ENCODE data around the gene CARHSP1.
A peak's percentile ranks its signal among the peaks of the same experiment; 100 is the strongest.

The CARHSP1 gene

GRCh38 chr16:8831450-8831849 lies 37.4 kb downstream of the CARHSP1 start:
- peak overlapping the region; percentile 72 to 96 (median 88) for H3K4me2 ChIP-seq

DNA sequence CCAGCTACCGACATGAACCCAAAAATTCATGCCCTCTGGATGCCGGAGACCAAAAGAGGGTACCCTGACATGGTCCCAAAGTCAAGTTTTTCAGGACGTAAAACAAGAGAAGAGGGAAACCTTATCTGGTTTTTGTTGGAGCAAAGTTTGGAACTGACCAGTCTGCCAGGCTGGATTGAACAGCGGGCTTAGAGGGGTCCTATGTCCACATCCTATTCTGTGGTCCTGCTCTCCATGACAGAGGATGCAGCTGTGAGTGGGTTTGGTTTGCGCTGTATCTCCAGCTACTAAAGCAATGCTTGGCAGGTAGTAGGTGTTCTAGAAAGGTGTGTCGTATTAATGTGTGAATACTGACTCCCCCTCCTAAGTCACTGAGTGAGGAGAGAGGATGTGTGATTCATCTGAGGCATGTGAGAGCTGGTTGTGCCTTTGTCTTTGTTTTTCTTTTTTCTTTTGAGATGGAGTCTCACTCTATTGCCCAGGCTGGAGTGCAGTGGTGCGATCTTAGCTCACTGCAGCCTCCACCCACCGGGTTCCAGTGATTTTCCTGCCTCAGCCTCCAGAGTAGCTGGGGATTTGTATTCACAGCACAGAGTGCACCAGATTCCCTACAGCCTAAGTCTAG lies 40.2 kb downstream of the CARHSP1 start:
- peak overlapping the region in 6 of 11 experiments; percentile 1 to 88 (median 30); a peak in 8 of 22 replicates for H3K4me2 ChIP-seq
- no peaks in the 10 kb centered on the region for H3K27me3 ChIP-seq
- H3K36me3 ChIP-seq: peaks cover 49 to 83% (median 64%) of the 10 kb centered on the region in 11 experiments
- H3K4me1 ChIP-seq: peaks cover 33 to 62% (median 55%) of the 10 kb centered on the region in 10 experiments
- H3K27ac ChIP-seq: 0 out of 22 replicates have a peak overlapping the region, but pooled peaks of 2 of the 11 experiments have one; percentile 3 to 25
- H3K4me3 ChIP-seq: no peak overlapping the region
- H4K20me1 ChIP-seq: peaks cover 3 to 75% (median 40%) of the 10 kb centered on the region in 11 experiments; a peak in 17 of 22 replicates
- H3K9me3 ChIP-seq (replicated peaks in 1 of 11): no peaks in the 10 kb centered on the region
- peak overlapping the region in 1 of 11 experiments; percentile 8; a peak in 2 of 22 replicates for H3K9ac ChIP-seq
- no peak for TF ChIP-seq Cebpa-rat (IDR thresholded peaks at IDR 0.05)

More at GRCh38 chr16:8831450-8831849, 37.4 kb downstream of the CARHSP1 start:
- Histone ChIP-seq H3K9me3 (replicated peaks in 1 of 11) (no peaks in the 10 kb centered on the region), H3K4me3 (peak overlapping the region in 7 of 10 experiments; percentile 7 to 55 (median 32); a peak in 8 of 20 replicates), H4K20me1 (peaks cover 3 to 75% (median 40%) of the 10 kb centered on the region in 11 experiments; a peak in 17 of 22 replicates), H3K4me1 (peaks cover 36 to 79% (median 67%) of the 10 kb centered on the region in 10 experiments), H3K27ac (peak overlapping the region in 9 of 11 experiments; percentile 72 to 89 (median 83); a peak in 18 of 22 replicates), H3K36me3 (peaks cover 23 to 55% (median 43%) of the 10 kb centered on the region in 11 experiments), H3K9ac (peak overlapping the region; percentile 10 to 79 (median 73); a peak in 20 of 22 replicates), H3K27me3 (no peaks in the 10 kb centered on the region)
- TF ChIP-seq Cebpa-rat (IDR thresholded peaks at IDR 0.05): no peak

DNA sequence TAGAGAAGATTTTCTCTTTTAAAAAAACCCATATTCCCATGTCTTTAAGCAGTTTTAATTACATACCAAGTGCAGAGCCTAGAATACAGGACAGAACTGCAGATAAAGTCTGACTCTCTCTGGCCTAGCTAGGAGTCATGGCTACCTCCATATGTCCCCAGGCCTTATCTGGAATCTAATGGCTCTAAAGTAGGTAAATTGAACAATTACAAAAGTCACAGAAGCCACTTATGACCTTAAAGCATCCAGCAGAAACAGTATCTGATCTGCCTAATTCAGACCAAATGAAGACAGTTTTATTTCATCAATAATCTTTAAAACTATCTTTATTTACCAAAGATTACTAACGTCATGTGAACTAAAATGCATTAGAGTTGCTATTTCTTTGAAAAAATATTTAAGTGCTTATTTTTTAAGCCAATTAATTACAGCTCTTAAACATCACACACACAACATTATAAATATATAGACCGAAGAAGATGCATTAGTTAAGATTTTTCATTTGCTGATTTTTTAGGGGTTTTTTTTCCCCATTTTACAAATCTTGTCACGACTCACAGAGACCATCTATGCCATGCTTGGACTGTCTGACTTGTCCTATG lies 42.4 kb downstream of the CARHSP1 start:
- no peak for TF ChIP-seq Cebpa-rat (IDR thresholded peaks at IDR 0.05)
- no peaks in the 10 kb centered on the region for H3K9me3 ChIP-seq (replicated peaks in 1 of 11)
- no peaks in the 10 kb centered on the region for H3K27me3 ChIP-seq
- peaks cover 3 to 81% (median 33%) of the 10 kb centered on the region in 11 experiments; a peak in 18 of 22 replicates for H4K20me1 ChIP-seq
- no peak overlapping the region for H3K9ac ChIP-seq
- peaks cover 66 to 96% (median 86%) of the 10 kb centered on the region in 11 experiments for H3K36me3 ChIP-seq
- no peak overlapping the region for H3K4me3 ChIP-seq
- H3K4me1 ChIP-seq: peaks cover 10 to 59% (median 46%) of the 10 kb centered on the region in 10 experiments
- H3K4me2 ChIP-seq: no peak overlapping the region
- no peak overlapping the region for H3K27ac ChIP-seq

DNA sequence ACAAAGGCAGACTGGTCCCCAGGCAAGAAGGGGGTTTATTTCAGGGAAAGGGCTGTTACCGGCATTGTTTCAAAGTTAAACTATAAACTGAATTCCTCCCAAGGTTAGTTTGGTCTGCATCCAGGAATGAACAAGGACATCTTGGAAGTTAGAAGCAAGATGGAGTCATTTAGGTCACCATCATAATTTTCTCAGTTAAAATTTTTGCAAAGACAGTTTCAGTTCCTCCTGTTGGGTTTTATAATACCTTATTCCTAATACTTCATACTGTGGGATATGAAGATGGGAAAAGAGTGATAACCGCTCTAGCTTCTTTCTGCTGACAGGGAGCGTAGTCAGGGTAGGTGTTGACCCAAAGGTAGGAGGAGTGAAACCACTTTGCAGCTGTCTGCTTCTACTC lies 46.4 kb downstream of the CARHSP1 start:
- no peak for TF ChIP-seq Cebpa-rat (IDR thresholded peaks at IDR 0.05)
- H3K36me3 ChIP-seq: peaks cover 63 to 100% (median 96%) of the 10 kb centered on the region in 11 experiments
- H3K4me2 ChIP-seq: peak overlapping the region in 2 of 11 experiments; percentile 16 to 73; a peak in 2 of 22 replicates
- H3K27ac ChIP-seq: 0 out of 22 replicates have a peak overlapping the region, but pooled peaks of 2 of the 11 experiments have one; percentile 1 to 47
- no peak overlapping the region for H3K4me3 ChIP-seq
- peaks cover 23 to 61% (median 49%) of the 10 kb centered on the region in 10 experiments for H3K4me1 ChIP-seq
- H3K9me3 ChIP-seq (replicated peaks in 1 of 11): no peaks in the 10 kb centered on the region
- H4K20me1 ChIP-seq: peaks cover 0 to 87% (median 33%) of the 10 kb centered on the region in 11 experiments; a peak in 14 of 22 replicates
- H3K27me3 ChIP-seq: no peaks in the 10 kb centered on the region
- no peak overlapping the region for H3K9ac ChIP-seq

- peaks cover 64 to 100% (median 98%) of the 10 kb centered on the region in 11 experiments for H3K36me3 ChIP-seq
- TF ChIP-seq Cebpa-rat (IDR thresholded peaks at IDR 0.05): 0 out of 22 replicates have a peak, but pooled peaks of 2 of the 11 experiments have one; percentile 5 to 36
- H3K4me3 ChIP-seq: no peak overlapping the region
- peaks cover 0 to 96% (median 33%) of the 10 kb centered on the region in 11 experiments; a peak in 14 of 22 replicates for H4K20me1 ChIP-seq
- H3K27me3 ChIP-seq: no peaks in the 10 kb centered on the region
- H3K9me3 ChIP-seq (replicated peaks in 1 of 11): no peaks in the 10 kb centered on the region
- H3K4me2 ChIP-seq: peak overlapping the region in 10 of 11 experiments; percentile 20 to 76 (median 60); a peak in 19 of 22 replicates
- peak overlapping the region in 9 of 11 experiments; percentile 25 to 58 (median 46); a peak in 13 of 22 replicates for H3K27ac ChIP-seq
- H3K9ac ChIP-seq: peak overlapping the region in 2 of 11 experiments; percentile 17 to 19; a peak in 3 of 22 replicates
- peaks cover 40 to 76% (median 64%) of the 10 kb centered on the region in 10 experiments for H3K4me1 ChIP-seq
Measured at GRCh38 chr16:8819411-8820034, 49.3 kb downstream of the CARHSP1 start.

DNA sequence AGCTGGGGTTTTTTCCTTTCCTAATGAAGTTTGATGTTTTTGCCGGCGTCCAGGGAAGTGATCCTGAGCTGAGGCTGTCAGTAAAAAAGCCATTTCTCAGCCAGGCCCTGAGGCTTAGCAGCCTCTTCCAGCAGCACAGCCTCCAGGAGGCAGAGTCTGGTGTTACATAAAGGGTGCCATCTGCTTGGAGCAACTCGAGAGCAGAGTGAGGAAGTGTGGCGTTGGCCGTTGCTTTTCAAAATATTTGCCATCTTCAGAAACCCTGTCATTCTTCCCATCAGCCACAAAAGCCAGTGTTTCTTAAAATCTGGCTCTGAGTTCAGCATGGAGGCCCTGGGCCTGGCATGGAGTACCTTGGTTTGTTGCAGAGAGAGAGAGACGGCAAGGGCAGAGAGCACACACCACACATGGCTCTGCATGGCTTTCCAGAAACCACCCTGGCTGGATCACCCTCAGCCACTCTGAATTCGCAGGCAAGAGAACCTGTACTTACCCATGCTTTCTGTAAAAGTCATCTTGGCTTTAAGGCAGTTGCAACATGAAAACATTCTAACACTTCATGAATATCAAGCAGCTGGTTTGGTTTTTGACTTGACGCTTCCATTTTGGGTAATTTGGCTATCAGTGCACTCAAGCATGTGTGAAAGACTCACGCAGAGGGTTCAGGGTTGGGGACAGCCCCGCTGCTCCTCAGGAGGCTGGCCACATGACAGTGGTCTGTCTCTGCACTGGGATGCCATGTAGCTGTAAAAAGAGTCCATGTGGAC lies 50.1 kb downstream of the CARHSP1 start:
- Histone ChIP-seq H3K9ac (peak overlapping the region in 4 of 11 experiments; percentile 8 to 50 (median 22); a peak in 3 of 22 replicates), H3K4me1 (peaks cover 40 to 76% (median 64%) of the 10 kb centered on the region in 10 experiments), H4K20me1 (peaks cover 0 to 98% (median 42%) of the 10 kb centered on the region in 11 experiments; a peak in 15 of 22 replicates), H3K4me2 (peak overlapping the region; percentile 30 to 76 (median 60); a peak in 20 of 22 replicates), H3K27me3 (no peaks in the 10 kb centered on the region), H3K36me3 (peaks cover 64 to 100% (median 99%) of the 10 kb centered on the region in 11 experiments), H3K4me3 (no peak overlapping the region), H3K27ac (peak overlapping the region in 9 of 11 experiments; percentile 25 to 58 (median 37); a peak in 17 of 22 replicates), H3K9me3 (replicated peaks in 1 of 11) (no peaks in the 10 kb centered on the region)
- no peak for TF ChIP-seq Cebpa-rat (IDR thresholded peaks at IDR 0.05)

- Histone ChIP-seq H3K27ac (peak overlapping the region in 6 of 11 experiments; percentile 13 to 34 (median 22); a peak in 8 of 22 replicates), H3K4me3 (no peak overlapping the region), H3K4me2 (peak overlapping the region in 7 of 11 experiments; percentile 7 to 57 (median 41); a peak in 10 of 22 replicates), H3K9ac (no peak overlapping the region), H4K20me1 (peaks cover 0 to 98% (median 47%) of the 10 kb centered on the region in 11 experiments; a peak in 15 of 22 replicates), H3K9me3 (replicated peaks in 1 of 11) (no peaks in the 10 kb centered on the region), H3K27me3 (no peaks in the 10 kb centered on the region), H3K36me3 (peaks cover 65 to 100% (median 100%) of the 10 kb centered on the region in 11 experiments), H3K4me1 (peaks cover 40 to 65% (median 56%) of the 10 kb centered on the region in 10 experiments)
- TF ChIP-seq Cebpa-rat (IDR thresholded peaks at IDR 0.05): no peak
Measured at GRCh38 chr16:8816967-8817655, 51.7 kb downstream of the CARHSP1 start.

Measured in BLaER1 treated with 17β-estradiol and CSF1 and Interleukin-3, amounts not matched to agents 10 nM and 100 nM (cell line).